SU-DHL-6 (cell line): ENCODE measurements around the gene CARD16.

Experiments
- H2AFZ ChIP-seq: fragments of 200-600 bp; sonication (generic); 2 replicates; pipeline ENCODE4 v1.6.1; 2014; ENCODE audit warnings: low read depth, mild to moderate bottlenecking, moderate library complexity, mixed read lengths, antibody characterized with exemption, low read length; ENCODE audit not compliant: severe bottlenecking
- H3F3A ChIP-seq: fragments of 200-600 bp; shearing (Covaris generic); 2 replicates; pipeline ENCODE4 v1.6.0; 2016; ENCODE audit warnings: antibody characterized with exemption, mild to moderate bottlenecking; ENCODE audit not compliant: insufficient read depth
- H3K27ac ChIP-seq: fragments of 200-600 bp; sonication (generic); 2 replicates; pipeline ENCODE4 v1.5.1; 2016; ENCODE audit warnings: low read depth, mild to moderate bottlenecking, low read length, moderate library complexity, mixed read lengths
- H3K27me3 ChIP-seq: fragments of 200-600 bp; sonication (generic), shearing (Covaris generic); 2 replicates; pipeline ENCODE4 v1.6.0; 2014; ENCODE audit warnings: mild to moderate bottlenecking, low read length
- H3K36me3 ChIP-seq: fragments of 200-600 bp; sonication (generic); 2 replicates; pipeline ENCODE4 v1.6.1; 2014; ENCODE audit warnings: mild to moderate bottlenecking, low read length, mixed read lengths
- H3K4me2 ChIP-seq: fragments of 300-600, 200-600 bp; shearing (Covaris generic), sonication (generic); 2 replicates; pipeline ENCODE4 v1.6.0; 2014; ENCODE audit warnings: low read length, low read depth, mild to moderate bottlenecking; ENCODE audit not compliant: poor library complexity, severe bottlenecking
- H3K4me3 ChIP-seq: fragments of 200-600 bp; sonication (generic); 2 replicates; pipeline ENCODE4 v1.5.1; 2014; ENCODE audit warnings: antibody characterized with exemption, low read length, mild to moderate bottlenecking, mixed read lengths; ENCODE audit not compliant: insufficient read depth, poor library complexity, severe bottlenecking
- H3K79me2 ChIP-seq: fragments of 200-600 bp; sonication (generic); 2 replicates; pipeline ENCODE4 v1.6.1; 2014; ENCODE audit warnings: mild to moderate bottlenecking, low read length, moderate library complexity; ENCODE audit not compliant: insufficient read depth
- H3K9ac ChIP-seq: fragments of 200-600 bp; sonication (generic); 2 replicates; pipeline ENCODE4 v1.7.0; 2014; ENCODE audit warnings: mild to moderate bottlenecking, low read length
- H3K9me2 ChIP-seq: fragments of 200-600 bp; sonication (generic); replicated peaks from 2 replicates; pipeline ENCODE4 v1.6.1; 2014; ENCODE audit warnings: low read length; ENCODE audit not compliant: insufficient read depth
- H3K9me3 ChIP-seq: fragments of 200-600 bp; sonication (generic); 2 replicates; pipeline ENCODE4 v1.6.1; 2014; ENCODE audit warnings: low read length, mixed read lengths; ENCODE audit not compliant: insufficient read depth
- H4K20me1 ChIP-seq: fragments of 200-600 bp; sonication (generic); 2 replicates; pipeline ENCODE4 v1.6.1; 2014; ENCODE audit warnings: low read depth, mild to moderate bottlenecking, antibody characterized with exemption, low read length, moderate library complexity, mixed read lengths
- EZH2phosphoT487 ChIP-seq: fragments of 200-600 bp; sonication (generic), shearing (Covaris generic); conservative IDR thresholded peaks from 2 replicates; pipeline ENCODE4 v1.6.1; 2018; ENCODE audit warnings: mild to moderate bottlenecking, antibody characterized with exemption, low read length, moderate library complexity, mixed read lengths
- TF ChIP-seq, protein P1 (sequence below): fragments of 200-600 bp; sonication (generic); IDR thresholded peaks from one replicate; pipeline ENCODE4 v1.5.1; 2017; ENCODE audit warnings: antibody characterized with exemption, mild to moderate bottlenecking, low read length, moderate library complexity; ENCODE audit not compliant: insufficient read depth, poor library complexity, severe bottlenecking

Gene CARD16

GRCh38 chr11:105057432-105057831 is 12.3 kb upstream of the CARD16 start:
- Histone ChIP-seq H3K4me3 (no peak overlapping the region), H3K9ac (no peak overlapping the region)

DNA sequence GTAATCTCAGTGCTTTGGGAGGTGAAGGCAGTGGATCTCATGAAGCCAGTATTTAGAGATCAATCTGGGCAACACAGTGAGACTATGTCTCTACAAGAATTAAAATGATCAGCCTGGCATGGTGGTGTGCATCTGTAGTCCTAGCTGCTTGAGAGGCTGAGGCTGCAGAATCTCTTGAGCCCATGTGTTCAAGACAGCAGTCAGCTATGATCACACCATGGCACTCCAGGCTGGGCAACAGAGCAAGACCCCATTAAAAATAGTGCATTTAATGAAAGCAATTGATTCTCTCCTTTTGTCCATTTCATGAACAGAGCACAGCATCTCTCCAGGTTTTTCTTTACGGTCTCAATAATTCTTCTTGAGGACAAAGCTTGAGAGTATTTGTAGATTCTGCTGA is 11.3 kb upstream of the CARD16 start:
- TF ChIP-seq, protein P1, sequence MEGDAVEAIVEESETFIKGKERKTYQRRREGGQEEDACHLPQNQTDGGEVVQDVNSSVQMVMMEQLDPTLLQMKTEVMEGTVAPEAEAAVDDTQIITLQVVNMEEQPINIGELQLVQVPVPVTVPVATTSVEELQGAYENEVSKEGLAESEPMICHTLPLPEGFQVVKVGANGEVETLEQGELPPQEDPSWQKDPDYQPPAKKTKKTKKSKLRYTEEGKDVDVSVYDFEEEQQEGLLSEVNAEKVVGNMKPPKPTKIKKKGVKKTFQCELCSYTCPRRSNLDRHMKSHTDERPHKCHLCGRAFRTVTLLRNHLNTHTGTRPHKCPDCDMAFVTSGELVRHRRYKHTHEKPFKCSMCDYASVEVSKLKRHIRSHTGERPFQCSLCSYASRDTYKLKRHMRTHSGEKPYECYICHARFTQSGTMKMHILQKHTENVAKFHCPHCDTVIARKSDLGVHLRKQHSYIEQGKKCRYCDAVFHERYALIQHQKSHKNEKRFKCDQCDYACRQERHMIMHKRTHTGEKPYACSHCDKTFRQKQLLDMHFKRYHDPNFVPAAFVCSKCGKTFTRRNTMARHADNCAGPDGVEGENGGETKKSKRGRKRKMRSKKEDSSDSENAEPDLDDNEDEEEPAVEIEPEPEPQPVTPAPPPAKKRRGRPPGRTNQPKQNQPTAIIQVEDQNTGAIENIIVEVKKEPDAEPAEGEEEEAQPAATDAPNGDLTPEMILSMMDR: no peak
- TF ChIP-seq EZH2phosphoT487: no peak

More at GRCh38 chr11:105057432-105057831, 12.3 kb upstream of the CARD16 start:
- TF ChIP-seq EZH2phosphoT487: no peak
- TF ChIP-seq, protein P1: no peak
- no peaks in the 10 kb centered on the region for H4K20me1 ChIP-seq
- H3K36me3 ChIP-seq: no peaks in the 10 kb centered on the region
- H3K4me2 ChIP-seq: no peak overlapping the region
- H3K9me3 ChIP-seq: no peaks in the 10 kb centered on the region
- no peak overlapping the region for H2AFZ ChIP-seq
- H3K27ac ChIP-seq: no peak overlapping the region
- H3F3A ChIP-seq: no peaks in the 10 kb centered on the region
- no peaks in the 10 kb centered on the region for H3K9me2 ChIP-seq
- H3K27me3 ChIP-seq: no peaks in the 10 kb centered on the region
- H3K79me2 ChIP-seq: no peaks in the 10 kb centered on the region

GRCh38 chr11:105054723-105055493 is 9.8 kb upstream of the CARD16 start:
- no peaks in the 10 kb centered on the region for H3F3A ChIP-seq
- H3K9me3 ChIP-seq: no peaks in the 10 kb centered on the region
- no peaks in the 10 kb centered on the region for H3K27me3 ChIP-seq
- no peaks in the 10 kb centered on the region for H4K20me1 ChIP-seq
- no peaks in the 10 kb centered on the region for H3K9me2 ChIP-seq
- H3K4me3 ChIP-seq: no peak overlapping the region
- no peak overlapping the region for H3K27ac ChIP-seq
- no peak overlapping the region for H3K9ac ChIP-seq
- no peak overlapping the region for H3K4me2 ChIP-seq
- H3K79me2 ChIP-seq: no peaks in the 10 kb centered on the region
- TF ChIP-seq, protein P1: no peak
- no peak for TF ChIP-seq EZH2phosphoT487
- no peaks in the 10 kb centered on the region for H3K36me3 ChIP-seq
- H2AFZ ChIP-seq: no peak overlapping the region

More for the DNA sequence above, 11.3 kb upstream of the CARD16 start:
- no peaks in the 10 kb centered on the region for H3K27me3 ChIP-seq
- no peak overlapping the region for H3K9ac ChIP-seq
- no peaks in the 10 kb centered on the region for H3K9me2 ChIP-seq
- H3K9me3 ChIP-seq: no peaks in the 10 kb centered on the region
- no peaks in the 10 kb centered on the region for H4K20me1 ChIP-seq
- no peak overlapping the region for H2AFZ ChIP-seq
- no peak overlapping the region for H3K4me2 ChIP-seq
- H3K27ac ChIP-seq: no peak overlapping the region
- no peak overlapping the region for H3K4me3 ChIP-seq
- no peaks in the 10 kb centered on the region for H3K79me2 ChIP-seq
- H3K36me3 ChIP-seq: no peaks in the 10 kb centered on the region
- H3F3A ChIP-seq: no peaks in the 10 kb centered on the region
